A549 (cell line): Measurements from ENCODE around the gene MSI2. TPM values are rescaled to one million over a fixed set of nuclear protein-coding genes. Genes with fewer than 3 reads are reported as not detected.

Experiments
- ATAC-seq, 2 experiments: fragments of 200-7000 bp in 1 of 2; fragments of >200 bp in 1 of 2; cut with Nextera tagmentation in 1 of 2; cut with Tn5 transposase in 1 of 2; 3 replicates each; pipeline versions ENCODE4 v1.8.0 to v1.9.1; 2018 to 2020; ENCODE audit warnings: mild to moderate bottlenecking in 1 of 2, moderate library complexity in 1 of 2
- CTCF ChIA-PET: fragments of 300-600 bp; sonication (Branson Sonifier 250); formaldehyde crosslinking; extraction: SDS; loops from one replicate; lab custom pipeline; 2021; ENCODE audit warnings: antibody characterized with exemption, inconsistent platforms; lab: Yijun Ruan, JAX
- POLR2A ChIA-PET: fragments of 350-600 bp; formaldehyde crosslinking; extraction: SDS; loops from one replicate; lab custom pipeline; 2021; ENCODE audit warnings: antibody characterized with exemption, inconsistent platforms; lab: Yijun Ruan, JAX
- DNase-seq, 2 experiments: peaks; one replicate each; pipeline versions ENCODE4 v3.0.0 to v3.0.0-alpha.2; 2011 to 2016; ENCODE audit warnings: low read depth in 1 of 2, low spot score in 1 of 2
- FAIRE-seq: peaks from 2 replicates; lab custom pipeline; 2011; peaks lifted over from hg19 to GRCh38; lab: Jason Lieb, UNC
- H3K27ac ChIP-seq, 2 experiments: fragments of >200 bp; sonication (Bioruptor Twin); formaldehyde crosslinking; 3 replicates each; pipeline ENCODE4 v1.5.1; 2016 to 2017
- H3K4me1 ChIP-seq: fragments of >200 bp; sonication (Bioruptor Twin); formaldehyde crosslinking; 3 replicates; pipeline ENCODE4 v1.6.1; 2016
- H3K4me2 ChIP-seq: fragments of >200 bp; sonication (Bioruptor Twin); formaldehyde crosslinking; 3 replicates; pipeline ENCODE4 v1.6.1; 2016
- H3K4me3 ChIP-seq: fragments of >200 bp; sonication (Bioruptor Twin); formaldehyde crosslinking; 3 replicates; pipeline ENCODE4 v1.5.1; 2016
- H3K9me3 ChIP-seq: fragments of >200 bp; sonication (Bioruptor Twin); formaldehyde crosslinking; 3 replicates; pipeline ENCODE4 v1.6.1; 2016
- BHLHE40 ChIP-seq: IDR thresholded peaks from 2 replicates; pipeline ENCODE4 v1.6.1; 2012; ENCODE audit warnings: low read depth, low read length, inconsistent platforms
- CBX2 ChIP-seq: fragments of 200-600 bp; sonication (generic); IDR thresholded peaks from 2 replicates; pipeline ENCODE4 v1.6.1; 2016; ENCODE audit warnings: low read depth, mild to moderate bottlenecking, borderline replicate concordance
- CBX8 ChIP-seq: fragments of 200-600 bp; sonication (generic); IDR thresholded peaks from 2 replicates; pipeline ENCODE4 v1.6.1; 2016
- CEBPB ChIP-seq, 2 experiments: fragments of >200 bp in 1 of 2; sonication (Bioruptor Twin) in 1 of 2; formaldehyde crosslinking in 1 of 2; IDR thresholded peaks; 2 replicates each; pipeline ENCODE4 v1.6.1; 2012 to 2016
- CHD2 ChIP-seq: fragments of 150-350 bp; IDR thresholded peaks from 2 replicates; pipeline ENCODE4 v1.6.1; 2014; ENCODE audit warnings: low read length; ENCODE audit not compliant: partially characterized antibody
- CHD4 ChIP-seq: fragments of 200-600 bp; sonication (generic); IDR thresholded peaks from 2 replicates; pipeline ENCODE4 v1.6.1; 2016; ENCODE audit warnings: antibody characterized with exemption, mild to moderate bottlenecking, borderline replicate concordance
- E2F6 ChIP-seq: IDR thresholded peaks from 2 replicates; pipeline ENCODE4 v1.6.1; 2012; ENCODE audit warnings: low read depth, borderline replicate concordance
- EP300 ChIP-seq, 2 experiments: fragments of >200 bp; sonication (Bioruptor Twin); formaldehyde crosslinking; IDR thresholded peaks; 2 replicates in 1 of 2; 3 replicates in 1 of 2; pipeline ENCODE4 v1.6.1; 2016 to 2017
- HOXB5 ChIP-seq: fragments of 250-450 bp; sonication (Bioruptor Pico); IDR thresholded peaks from 2 replicates; pipeline ENCODE4 v1.5.0; 2020; ENCODE audit warnings: mild to moderate bottlenecking, moderate library complexity
- JUN ChIP-seq, 2 experiments: fragments of >200 bp; sonication (Bioruptor Twin); formaldehyde crosslinking; IDR thresholded peaks; 2 replicates in 1 of 2; 3 replicates in 1 of 2; pipeline ENCODE4 v1.6.1; 2016 to 2017
- JUNB ChIP-seq: fragments of >200 bp; sonication (Bioruptor Twin); formaldehyde crosslinking; IDR thresholded peaks from 2 replicates; pipeline ENCODE4 v1.6.1; 2016
- MAX ChIP-seq: IDR thresholded peaks from 2 replicates; pipeline ENCODE4 v1.6.1; 2012
- MAZ ChIP-seq: fragments of 150-350 bp; IDR thresholded peaks from 2 replicates; pipeline ENCODE4 v1.6.1; 2014; ENCODE audit warnings: antibody characterized with exemption, low read depth, low read length, borderline replicate concordance
- NFE2L2 ChIP-seq: fragments of 150-350 bp; conservative IDR thresholded peaks from 2 replicates; pipeline ENCODE4 v1.6.1; 2014; ENCODE audit warnings: low read length
- NPAS2 ChIP-seq: fragments of 250-450 bp; sonication (Bioruptor Pico); IDR thresholded peaks from 2 replicates; pipeline ENCODE4 v1.8.0; 2022; ENCODE audit warnings: mild to moderate bottlenecking, moderate library complexity, borderline replicate concordance
- PBX3 ChIP-seq: IDR thresholded peaks from 2 replicates; pipeline ENCODE4 v1.6.1; 2012
- POLR2AphosphoS2 ChIP-seq: conservative IDR thresholded peaks from 2 replicates; pipeline ENCODE4 v1.6.1; 2012; ENCODE audit warnings: low read length, improper control_type of control experiment, inconsistent platforms
- RARB ChIP-seq: fragments of 250-450 bp; sonication (Bioruptor Pico); IDR thresholded peaks from 2 replicates; pipeline ENCODE4 v1.8.0; 2021; ENCODE audit warnings: mild to moderate bottlenecking, moderate library complexity
- RNF2 ChIP-seq: fragments of 200-600 bp; sonication (generic); IDR thresholded peaks from 2 replicates; pipeline ENCODE4 v1.6.1; 2016; ENCODE audit warnings: low read depth, mild to moderate bottlenecking, antibody characterized with exemption, moderate library complexity, borderline replicate concordance
- SMC3 ChIP-seq: fragments of >200 bp; sonication (Bioruptor Twin); formaldehyde crosslinking; IDR thresholded peaks from 3 replicates; pipeline ENCODE4 v1.6.1; 2018; ENCODE audit warnings: inconsistent platforms
- SREBF2 ChIP-seq: fragments of 450-650 bp; IDR thresholded peaks from 2 replicates; pipeline ENCODE4 v1.6.1; 2014; ENCODE audit warnings: mild to moderate bottlenecking, moderate library complexity
- TFCP2L1 ChIP-seq: fragments of 250-450 bp; sonication (Bioruptor Pico); IDR thresholded peaks from 2 replicates; pipeline ENCODE4 v1.5.0; 2021; ENCODE audit warnings: mild to moderate bottlenecking
- TP53 ChIP-seq: fragments of 250-450 bp; sonication (Bioruptor Pico); IDR thresholded peaks from 2 replicates; pipeline ENCODE4 v1.5.0; 2021; ENCODE audit warnings: mild to moderate bottlenecking, moderate library complexity
- ZFP36 ChIP-seq: fragments of 450-650 bp; IDR thresholded peaks from 2 replicates; pipeline ENCODE4 v1.6.1; 2014; ENCODE audit warnings: borderline replicate concordance; ENCODE audit not compliant: partially characterized antibody
- ZSCAN20 ChIP-seq: fragments of 250-450 bp; sonication (Bioruptor Pico); IDR thresholded peaks from 2 replicates; pipeline ENCODE4 v1.8.0; 2022; ENCODE audit warnings: mild to moderate bottlenecking, moderate library complexity
- WGBS: methylation state at CpG from one replicate; pipeline ENCODE4 v1.1.6; 2017; ENCODE audit errors: missing lambda C conversion rate; 5-methylcytosine and 5-hydroxymethylcytosine counted together
- polyA plus RNA-seq, 4 experiments: library from polyadenylated mRNA; depleted of rRNA in 3 of 4; stranded (reverse); fragments of >200 nt; fragmentation: RNase III in 1 of 4; extraction: RNeasy Plus Mini Kit Qiagen cat#74134 plus additional on column Dnase treatment in 1 of 4; gene quantifications; 2 replicates in 3 of 4; 3 replicates in 1 of 4; pipeline ENCODE4 v1.2.3, GENCODE V29; 2011 to 2017

MSI2 gene
- polyA plus RNA-seq, 2 of the 4 experiments (the other 2 are of a cell fraction) = 43.6 to 44.4 TPM

GRCh38 chr17:57563958-57564357 is 307.6 kb downstream of the MSI2 start (continued):
- TF ChIP-seq E2F6 (no peak), NPAS2 (CRISPR knock-in tag) (no peak), CBX2 (no peak), MAX (no peak), JUN (IDR thresholded peaks at IDR 0.05) (no peak), TFCP2L1 (CRISPR knock-in tag) (no peak), ZFP36 (no peak), HOXB5 (CRISPR knock-in tag) (no peak)

- Histone ChIP-seq H3K27ac (no peak overlapping the region), H3K4me3 (no peak overlapping the region), H3K9me3 (no peaks in the 10 kb centered on the region), H3K4me2 (no peak overlapping the region), H3K4me1 (peaks cover 17% of the 10 kb centered on the region)
- DNase-seq (no peak), ATAC-seq (no peak), FAIRE-seq (no peak)
- WGBS = 94% methylated on average over 6 of the region's 6 CpGs
- ChIA-PET POLR2A (no interaction called here), CTCF (no interaction called here)
- TF ChIP-seq ZSCAN20 (CRISPR knock-in tag) = no peak
These were observed 308.9 kb downstream of the MSI2 start for GRCh38 chr17:57565176-57565575.

GRCh38 chr17:57566721-57567120 is 310.4 kb downstream of the MSI2 start:
- CTCF ChIA-PET = interaction anchor here (0.6 to 1.5 kb wide), 5 partner anchors 11 to 394 kb away, joined by 3 to 4 read pairs (median 3); no protein-coding TSS in a partner anchor
- ATAC-seq (no peak), FAIRE-seq (no peak), DNase-seq (no peak)
- Histone ChIP-seq H3K4me2 (no peak overlapping the region), H3K9me3 (no peaks in the 10 kb centered on the region)
- POLR2A ChIA-PET = no interaction called here
- 88% methylated on average over 9 of the region's 9 CpGs for WGBS
- TF ChIP-seq RNF2 (no peak), CBX8 (no peak), BHLHE40 (no peak), NFE2L2 (no peak), ZSCAN20 (CRISPR knock-in tag) (no peak), EP300 (IDR thresholded peaks at IDR 0.05) (no peak), JUNB (no peak), CEBPB (IDR thresholded peaks at IDR 0.05) (no peak), SMC3 (no peak), CHD2 (no peak), ZFP36 (no peak)
- TF ChIP-seq, all 56 proteins: peak for 0
- Histone ChIP-seq H3K4me1 (peaks cover 5% of the 10 kb centered on the region; the same call in 1 of the 3 replicates), H3K27ac (no peak overlapping the region), H3K4me3 (no peak overlapping the region)

- Histone ChIP-seq H3K4me3 (no peak overlapping the region), H3K4me2 (no peak overlapping the region), H3K4me1 (0 out of 3 replicates have a peak, but pooled peaks cover 4% of the 10 kb centered on the region), H3K27ac (no peak overlapping the region), H3K9me3 (no peaks in the 10 kb centered on the region)
- CTCF ChIA-PET = interaction anchor here (0.6 to 1.5 kb wide), 4 partner anchors 28 to 395 kb away, joined by 3 to 4 read pairs (median 3); no protein-coding TSS in a partner anchor
- FAIRE-seq (no peak), ATAC-seq (no peak), DNase-seq (no peak)
- 94% methylated on average over 9 of the region's 9 CpGs for WGBS
- POLR2A ChIA-PET = no interaction called here
- TF ChIP-seq MAX (no peak), RARB (CRISPR knock-in tag) (no peak), SREBF2 (no peak), E2F6 (no peak), PBX3 (no peak), CHD4 (no peak), EP300 (IDR thresholded peaks at IDR 0.05) (no peak), POLR2AphosphoS2 (no peak), BHLHE40 (no peak), TP53 (CRISPR knock-in tag) (no peak), MAZ (no peak)
These were observed 310.9 kb downstream of the MSI2 start for GRCh38 chr17:57567251-57567650.
